ENCODE results near the gene RABEP1. TPM values are rescaled to one million over a fixed set of nuclear protein-coding genes. Genes with fewer than 3 reads are reported as not detected.

RABEP1 gene
- total and polyA plus RNA-seq, 5 donors from 2014 or later = 23.7 to 45.5 (median 26.8) TPM

DNA sequence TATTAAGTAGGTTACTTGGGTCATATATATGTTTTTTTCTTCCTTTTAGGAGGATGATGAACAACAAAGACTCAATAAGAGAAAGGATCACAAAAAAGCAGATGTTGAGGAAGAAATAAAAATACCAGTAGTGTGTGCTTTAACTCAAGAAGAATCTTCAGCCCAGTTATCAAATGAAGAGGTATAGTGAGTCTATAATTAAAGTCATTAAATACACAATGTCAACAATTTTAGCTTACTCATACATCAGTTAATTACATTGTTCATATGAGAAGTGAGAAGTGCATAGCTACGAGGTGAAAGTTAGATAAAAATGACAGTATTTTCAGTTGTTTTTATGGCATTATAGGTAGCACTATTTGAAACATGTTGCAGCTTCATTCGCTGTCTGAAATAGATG, 72.2 kb downstream of the RABEP1 start:
- Histone ChIP-seq H3K9me3 (ENCODE audit: control insufficient read depth in 2 of 2, low read length in 2 of 2) (no peaks in the 10 kb centered on the region), H3K27ac (ENCODE audit: insufficient read depth, low read length, poor library complexity, severe bottlenecking) (no peak overlapping the region), H3K27me3 (ENCODE audit: control insufficient read depth, insufficient read depth, low read length) (no peaks in the 10 kb centered on the region), H3K36me3 (ENCODE audit: control insufficient read depth, insufficient read depth, low read length) (peaks cover 83% of the 10 kb centered on the region), H3K4me3 (ENCODE audit: low read depth, low read length) (no peak overlapping the region), H3K4me1 (ENCODE audit: control insufficient read depth, insufficient read depth, low read length, poor library complexity, severe bottlenecking) (no peaks in the 10 kb centered on the region)
- ATAC-seq (ENCODE audit: low read depth in 2 of 2) (no peak), DNase-seq (no peak)
- Mint-ChIP-seq H3K4me1 (peaks cover 0 to 6% (median 0%) of the 10 kb centered on the region in 4 donors), H3K27me3 (no peaks in the 10 kb centered on the region), H3K4me3 (no peak overlapping the region), H3K9me3 (no peaks in the 10 kb centered on the region), H3K27ac (no peak overlapping the region), H3K36me3 (peaks cover 36% of the 10 kb centered on the region)

DNA sequence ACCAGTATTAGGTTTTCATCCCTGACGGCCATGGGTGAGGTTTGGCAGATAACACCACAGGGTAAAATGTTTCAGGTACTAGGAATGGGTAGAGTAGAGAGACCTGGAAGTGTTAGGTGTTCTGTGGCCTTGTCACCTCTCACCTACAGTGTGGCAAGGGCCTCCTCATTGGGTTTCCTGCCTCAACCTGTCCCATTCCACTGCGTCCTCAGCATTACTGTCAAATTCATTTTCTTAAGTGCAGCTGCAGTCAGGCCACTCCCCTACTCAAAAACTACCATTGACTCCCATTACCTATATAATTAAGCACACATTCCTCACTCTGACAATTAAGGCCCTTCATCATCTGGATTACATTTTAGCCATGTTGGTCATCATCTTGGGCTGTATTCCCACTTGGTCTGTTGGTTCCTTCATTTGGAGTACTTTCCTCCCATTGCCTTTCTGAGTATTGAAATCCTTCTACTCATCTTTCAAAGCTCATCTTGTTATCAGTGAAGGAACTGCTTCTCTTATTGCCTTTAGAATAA, 72.9 kb downstream of the RABEP1 start:
- Mint-ChIP-seq H3K4me3 (no peak overlapping the region), H3K27ac (peak overlapping the region in 1 of 3 donors; percentile 68), H3K4me1 (peaks cover 0 to 5% (median 0%) of the 10 kb centered on the region in 4 donors), H3K27me3 (no peaks in the 10 kb centered on the region), H3K9me3 (no peaks in the 10 kb centered on the region), H3K36me3 (peaks cover 37% of the 10 kb centered on the region)
- Histone ChIP-seq H3K36me3 (ENCODE audit: control insufficient read depth, insufficient read depth, low read length) (peaks cover 84% of the 10 kb centered on the region), H3K9me3 (ENCODE audit: control insufficient read depth in 2 of 2, low read length in 2 of 2) (no peaks in the 10 kb centered on the region), H3K27ac (ENCODE audit: insufficient read depth, low read length, poor library complexity, severe bottlenecking) (no peak overlapping the region), H3K27me3 (ENCODE audit: control insufficient read depth, insufficient read depth, low read length) (no peaks in the 10 kb centered on the region), H3K4me3 (ENCODE audit: low read depth, low read length) (no peak overlapping the region), H3K4me1 (ENCODE audit: control insufficient read depth, insufficient read depth, low read length, poor library complexity, severe bottlenecking) (no peaks in the 10 kb centered on the region)
- DNase-seq (no peak), ATAC-seq (ENCODE audit: low read depth in 2 of 2) (no peak)

DNA sequence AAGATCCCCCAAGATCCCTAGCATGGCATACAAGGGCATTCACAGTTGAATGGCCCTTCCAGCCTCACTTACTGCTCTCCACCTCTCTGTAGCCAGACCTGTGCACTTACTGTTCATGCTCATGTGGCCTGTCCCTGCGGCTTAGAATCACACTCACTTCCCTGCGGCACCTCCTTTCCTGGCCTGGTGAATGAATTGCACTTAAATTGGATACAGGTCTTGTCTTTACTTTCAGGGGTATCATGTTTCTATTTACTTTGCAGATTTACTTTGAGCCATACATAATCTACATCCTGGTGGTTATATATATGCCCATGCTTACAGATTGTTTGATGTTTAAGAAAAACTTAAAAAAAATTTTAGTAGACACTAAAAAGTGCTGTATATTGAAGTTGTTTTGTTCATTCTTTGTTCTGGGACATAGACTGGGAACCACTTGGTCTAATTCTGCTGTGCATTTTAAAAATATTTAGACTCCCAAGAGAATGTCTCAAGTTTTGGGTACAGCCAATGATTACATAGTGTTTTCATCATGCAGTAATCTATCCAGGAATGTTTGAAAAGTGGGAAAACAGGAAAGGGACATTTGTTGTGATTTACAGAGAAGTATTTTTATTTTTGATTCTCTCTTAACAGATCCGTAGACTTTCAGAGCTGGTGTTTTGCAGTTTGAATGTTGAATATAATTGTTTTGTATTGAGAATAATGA, 73.5 kb downstream of the RABEP1 start:
- H3K36me3 Mint-ChIP-seq = peaks cover 39% of the 10 kb centered on the region
- no peak overlapping the region for H3K4me3 Mint-ChIP-seq
- no peaks in the 10 kb centered on the region for H3K9me3 Mint-ChIP-seq
- H3K27ac Mint-ChIP-seq = peak overlapping the region in 2 of 3 donors; percentile 66 to 68
- DNase-seq (no peak), ATAC-seq (ENCODE audit: low read depth in 2 of 2) (no peak)
- Histone ChIP-seq H3K9me3 (ENCODE audit: control insufficient read depth in 2 of 2, low read length in 2 of 2) (no peaks in the 10 kb centered on the region), H3K27ac (ENCODE audit: insufficient read depth, low read length, poor library complexity, severe bottlenecking) (no peak overlapping the region), H3K36me3 (ENCODE audit: control insufficient read depth, insufficient read depth, low read length) (peaks cover 84% of the 10 kb centered on the region), H3K4me3 (ENCODE audit: low read depth, low read length) (no peak overlapping the region), H3K4me1 (ENCODE audit: control insufficient read depth, insufficient read depth, low read length, poor library complexity, severe bottlenecking) (no peaks in the 10 kb centered on the region), H3K27me3 (ENCODE audit: control insufficient read depth, insufficient read depth, low read length) (no peaks in the 10 kb centered on the region)
- H3K27me3 Mint-ChIP-seq = no peaks in the 10 kb centered on the region
- peaks cover 0 to 5% (median 0%) of the 10 kb centered on the region in 4 donors for H3K4me1 Mint-ChIP-seq

DNA sequence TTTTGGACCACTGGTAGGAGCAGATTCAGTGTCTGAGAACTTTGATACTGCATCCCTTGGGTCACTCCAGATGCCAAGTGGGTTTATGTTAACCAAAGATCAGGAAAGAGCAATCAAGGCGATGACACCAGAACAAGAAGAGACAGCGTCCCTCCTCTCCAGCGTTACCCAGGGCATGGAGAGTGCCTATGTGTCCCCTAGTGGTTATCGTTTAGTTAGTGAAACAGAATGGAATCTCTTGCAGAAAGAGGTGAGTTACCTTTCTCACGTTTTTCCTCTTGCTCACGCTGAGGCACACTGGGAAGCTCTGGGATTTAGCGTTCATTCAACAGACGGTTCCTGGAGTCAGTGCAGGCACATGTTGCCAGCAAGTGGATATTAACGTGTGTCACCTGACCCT, 79.3 kb downstream of the RABEP1 start:
- Histone ChIP-seq H3K4me1 (ENCODE audit: control insufficient read depth, insufficient read depth, low read length, poor library complexity, severe bottlenecking) (no peaks in the 10 kb centered on the region), H3K4me3 (ENCODE audit: low read depth, low read length) (no peak overlapping the region), H3K9me3 (ENCODE audit: control insufficient read depth in 2 of 2, low read length in 2 of 2) (no peaks in the 10 kb centered on the region), H3K27me3 (ENCODE audit: control insufficient read depth, insufficient read depth, low read length) (no peaks in the 10 kb centered on the region), H3K36me3 (ENCODE audit: control insufficient read depth, insufficient read depth, low read length) (peaks cover 73% of the 10 kb centered on the region), H3K27ac (ENCODE audit: insufficient read depth, low read length, poor library complexity, severe bottlenecking) (no peak overlapping the region)
- Mint-ChIP-seq H3K9me3 (no peaks in the 10 kb centered on the region), H3K27me3 (no peaks in the 10 kb centered on the region), H3K27ac (peak overlapping the region in 1 of 3 donors; percentile 62), H3K4me3 (no peak overlapping the region), H3K4me1 (peaks cover 0 to 6% (median 0%) of the 10 kb centered on the region in 4 donors), H3K36me3 (peaks cover 42% of the 10 kb centered on the region)
- ATAC-seq (ENCODE audit: low read depth in 2 of 2) = no peak
- no peak for DNase-seq

DNA sequence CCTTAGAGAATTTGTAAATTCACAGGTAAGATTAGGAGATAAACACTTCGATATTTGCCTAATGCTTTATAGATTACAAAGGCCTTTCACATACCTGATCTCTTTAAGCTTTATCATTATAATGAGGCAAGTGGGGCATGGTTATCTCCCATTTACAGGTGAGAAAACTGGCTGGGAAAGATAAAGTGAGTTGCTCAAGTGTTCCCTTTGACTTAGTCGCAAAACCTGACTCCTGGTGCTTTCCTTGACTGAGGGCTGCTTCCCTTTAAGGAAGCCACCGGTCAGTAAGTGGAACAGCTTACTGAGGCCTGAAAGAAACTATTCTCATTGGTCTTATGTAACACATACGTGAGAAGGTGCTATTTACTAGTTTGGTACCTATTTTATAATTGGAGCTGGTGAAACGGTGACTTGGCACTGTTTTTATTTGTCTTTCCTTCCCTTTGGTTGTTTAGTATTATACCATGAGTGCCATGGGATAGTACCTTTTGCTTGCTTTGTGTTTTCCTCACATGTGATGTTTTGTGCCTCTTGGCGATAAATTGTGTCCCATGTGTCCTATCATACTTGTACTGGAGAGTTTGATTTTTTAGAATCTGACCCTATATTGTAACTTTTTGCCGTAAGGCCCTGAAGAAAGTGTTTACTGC, 80.2 kb downstream of the RABEP1 start:
- no peaks in the 10 kb centered on the region for H3K27me3 ChIP-seq (ENCODE audit: control insufficient read depth, insufficient read depth, low read length)
- peaks cover 0 to 6% (median 0%) of the 10 kb centered on the region in 4 donors for H3K4me1 Mint-ChIP-seq
- peaks cover 66% of the 10 kb centered on the region for H3K36me3 ChIP-seq (ENCODE audit: control insufficient read depth, insufficient read depth, low read length)
- H3K4me1 ChIP-seq (ENCODE audit: control insufficient read depth, insufficient read depth, low read length, poor library complexity, severe bottlenecking) = no peaks in the 10 kb centered on the region
- H3K27ac Mint-ChIP-seq = no peak overlapping the region
- H3K4me3 ChIP-seq (ENCODE audit: low read depth, low read length) = no peak overlapping the region
- H3K4me3 Mint-ChIP-seq = no peak overlapping the region
- peaks cover 42% of the 10 kb centered on the region for H3K36me3 Mint-ChIP-seq
- DNase-seq = no peak
- no peaks in the 10 kb centered on the region for H3K9me3 Mint-ChIP-seq
- H3K27me3 Mint-ChIP-seq = no peaks in the 10 kb centered on the region
- H3K9me3 ChIP-seq (ENCODE audit: control insufficient read depth in 2 of 2, low read length in 2 of 2) = no peaks in the 10 kb centered on the region
- H3K27ac ChIP-seq (ENCODE audit: insufficient read depth, low read length, poor library complexity, severe bottlenecking) = no peak overlapping the region
- ATAC-seq (ENCODE audit: low read depth in 2 of 2) = no peak

DNA sequence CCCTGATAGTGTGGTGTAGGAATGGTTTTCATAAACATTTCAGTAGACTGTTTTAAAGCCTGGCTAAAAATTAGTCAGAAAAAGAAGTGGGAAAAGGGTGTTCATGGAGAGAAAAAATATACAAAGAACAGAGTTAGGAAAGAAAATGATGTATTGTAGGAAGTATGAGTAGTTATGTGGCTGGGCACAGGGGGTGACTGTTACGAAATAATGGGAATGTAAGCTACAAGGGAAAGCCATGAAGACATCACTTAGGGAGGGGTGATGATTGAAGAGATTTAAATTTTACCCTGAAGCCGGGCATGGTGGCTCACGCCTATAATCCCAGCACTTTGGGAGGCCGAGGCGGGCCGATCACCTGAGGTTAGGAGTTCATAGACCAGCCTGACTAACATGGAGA, 82.1 kb downstream of the RABEP1 start:
- H3K9me3 Mint-ChIP-seq = no peaks in the 10 kb centered on the region
- Histone ChIP-seq H3K36me3 (ENCODE audit: control insufficient read depth, insufficient read depth, low read length) (peaks cover 66% of the 10 kb centered on the region), H3K27ac (ENCODE audit: insufficient read depth, low read length, poor library complexity, severe bottlenecking) (no peak overlapping the region), H3K9me3 (ENCODE audit: control insufficient read depth in 2 of 2, low read length in 2 of 2) (no peaks in the 10 kb centered on the region), H3K27me3 (ENCODE audit: control insufficient read depth, insufficient read depth, low read length) (no peaks in the 10 kb centered on the region), H3K4me3 (ENCODE audit: low read depth, low read length) (no peak overlapping the region), H3K4me1 (ENCODE audit: control insufficient read depth, insufficient read depth, low read length, poor library complexity, severe bottlenecking) (no peaks in the 10 kb centered on the region)
- no peaks in the 10 kb centered on the region for H3K27me3 Mint-ChIP-seq
- H3K36me3 Mint-ChIP-seq = peaks cover 47% of the 10 kb centered on the region
- H3K27ac Mint-ChIP-seq = peak overlapping the region in 2 of 3 donors; percentile 5 to 34
- ATAC-seq (ENCODE audit: low read depth in 2 of 2) (no peak), DNase-seq (no peak)
- H3K4me3 Mint-ChIP-seq = no peak overlapping the region
- H3K4me1 Mint-ChIP-seq = peaks cover 0 to 6% (median 2%) of the 10 kb centered on the region in 4 donors

DNA sequence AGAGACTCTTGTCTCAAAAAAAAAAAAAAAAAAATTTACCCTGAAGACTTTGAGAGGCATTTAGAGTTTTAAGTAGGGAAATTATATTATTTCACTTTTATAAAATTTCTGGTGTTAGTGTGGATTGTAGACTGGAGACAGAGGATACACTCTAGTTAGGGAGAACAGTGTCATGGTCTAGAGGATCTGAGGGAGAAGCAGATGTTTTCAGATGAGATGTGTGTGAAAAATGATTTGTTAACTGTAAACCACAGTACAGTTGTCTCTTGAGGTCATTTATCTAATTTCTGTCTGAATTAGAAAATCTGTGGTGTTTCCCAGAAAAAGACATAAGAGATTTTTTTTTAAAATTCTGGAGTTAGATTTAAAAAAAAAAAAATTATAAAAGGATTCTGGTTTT, 82.6 kb downstream of the RABEP1 start:
- Histone ChIP-seq H3K36me3 (ENCODE audit: control insufficient read depth, insufficient read depth, low read length) (peaks cover 65% of the 10 kb centered on the region), H3K4me1 (ENCODE audit: control insufficient read depth, insufficient read depth, low read length, poor library complexity, severe bottlenecking) (no peaks in the 10 kb centered on the region), H3K27ac (ENCODE audit: insufficient read depth, low read length, poor library complexity, severe bottlenecking) (no peak overlapping the region), H3K27me3 (ENCODE audit: control insufficient read depth, insufficient read depth, low read length) (no peaks in the 10 kb centered on the region), H3K9me3 (ENCODE audit: control insufficient read depth in 2 of 2, low read length in 2 of 2) (no peaks in the 10 kb centered on the region), H3K4me3 (ENCODE audit: low read depth, low read length) (no peak overlapping the region)
- H3K4me3 Mint-ChIP-seq = no peak overlapping the region
- H3K9me3 Mint-ChIP-seq = no peaks in the 10 kb centered on the region
- H3K27me3 Mint-ChIP-seq = no peaks in the 10 kb centered on the region
- H3K36me3 Mint-ChIP-seq = peaks cover 48% of the 10 kb centered on the region
- peaks cover 0 to 6% (median 2%) of the 10 kb centered on the region in 4 donors for H3K4me1 Mint-ChIP-seq
- H3K27ac Mint-ChIP-seq = peak overlapping the region in 1 of 3 donors; percentile 75
- ATAC-seq (ENCODE audit: low read depth in 2 of 2) (no peak), DNase-seq (no peak)
